ENCODE measurements around the gene SESN2. TPM values are rescaled to one million over a fixed set of nuclear protein-coding genes. Genes with fewer than 3 reads are reported as not detected.

The SESN2 gene
- total RNA-seq, 2 donors from 2014 or later, result 11.2 to 27.5 TPM

GRCh38 chr1:28313702-28314546 is 54.6 kb downstream of the SESN2 start:
- Histone ChIP-seq H3K4me1 (replicated peaks) (no peaks in the 10 kb centered on the region), H3K9me3 (no peaks in the 10 kb centered on the region), H3K4me3 (no peak overlapping the region), H3K27me3 (replicated peaks; ENCODE audit: insufficient read depth) (no peaks in the 10 kb centered on the region), H3K36me3 (no peaks in the 10 kb centered on the region), H3K27ac (no peak overlapping the region)
- intact Hi-C loops (cut with DNase I), result no loop called here
- TF ChIP-seq, protein P1, sequence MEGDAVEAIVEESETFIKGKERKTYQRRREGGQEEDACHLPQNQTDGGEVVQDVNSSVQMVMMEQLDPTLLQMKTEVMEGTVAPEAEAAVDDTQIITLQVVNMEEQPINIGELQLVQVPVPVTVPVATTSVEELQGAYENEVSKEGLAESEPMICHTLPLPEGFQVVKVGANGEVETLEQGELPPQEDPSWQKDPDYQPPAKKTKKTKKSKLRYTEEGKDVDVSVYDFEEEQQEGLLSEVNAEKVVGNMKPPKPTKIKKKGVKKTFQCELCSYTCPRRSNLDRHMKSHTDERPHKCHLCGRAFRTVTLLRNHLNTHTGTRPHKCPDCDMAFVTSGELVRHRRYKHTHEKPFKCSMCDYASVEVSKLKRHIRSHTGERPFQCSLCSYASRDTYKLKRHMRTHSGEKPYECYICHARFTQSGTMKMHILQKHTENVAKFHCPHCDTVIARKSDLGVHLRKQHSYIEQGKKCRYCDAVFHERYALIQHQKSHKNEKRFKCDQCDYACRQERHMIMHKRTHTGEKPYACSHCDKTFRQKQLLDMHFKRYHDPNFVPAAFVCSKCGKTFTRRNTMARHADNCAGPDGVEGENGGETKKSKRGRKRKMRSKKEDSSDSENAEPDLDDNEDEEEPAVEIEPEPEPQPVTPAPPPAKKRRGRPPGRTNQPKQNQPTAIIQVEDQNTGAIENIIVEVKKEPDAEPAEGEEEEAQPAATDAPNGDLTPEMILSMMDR (IDR thresholded peaks at IDR 0.05), result no peak
- TF ChIP-seq POLR2AphosphoS5 (IDR thresholded peaks at IDR 0.05), result no peak
- TF ChIP-seq POLR2A (IDR thresholded peaks at IDR 0.05), result no peak
- WGBS, result 67% methylated on average over 6 of the region's 6 CpGs
- no peak for DNase-seq (ENCODE audit: low spot score)

DNA sequence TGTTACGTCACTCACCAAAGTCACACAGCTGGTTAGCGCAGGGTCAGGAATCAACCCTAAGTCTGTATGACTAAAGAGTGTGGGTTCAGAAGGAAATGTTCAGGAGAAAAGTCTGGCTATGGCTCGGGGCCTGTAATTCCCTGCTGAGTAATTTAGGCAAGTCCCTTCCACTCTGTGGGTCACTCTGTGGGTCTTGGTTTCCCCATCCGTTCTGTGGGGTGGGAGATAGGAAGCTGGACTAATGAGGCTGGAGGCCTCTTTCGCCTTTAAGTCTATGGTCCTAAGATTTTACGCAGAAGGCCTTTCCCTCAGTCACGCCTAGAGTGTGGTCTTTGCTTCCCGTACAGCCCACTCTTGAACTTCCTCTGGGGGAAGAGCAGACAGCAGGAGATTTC is 55.2 kb downstream of the SESN2 start:
- Histone ChIP-seq H3K4me3 (no peak overlapping the region), H3K27ac (no peak overlapping the region), H3K27me3 (replicated peaks; ENCODE audit: insufficient read depth) (no peaks in the 10 kb centered on the region), H3K36me3 (no peaks in the 10 kb centered on the region), H3K9me3 (no peaks in the 10 kb centered on the region), H3K4me1 (replicated peaks) (no peaks in the 10 kb centered on the region)
- intact Hi-C loops (cut with DNase I), result no loop called here
- TF ChIP-seq, protein P1 (IDR thresholded peaks at IDR 0.05), result no peak
- no peak for TF ChIP-seq POLR2AphosphoS5 (IDR thresholded peaks at IDR 0.05)
- TF ChIP-seq POLR2A (IDR thresholded peaks at IDR 0.05), result no peak
- no peak for DNase-seq (ENCODE audit: low spot score)
- 88% methylated on average over 8 of the region's 8 CpGs for WGBS

GRCh38 chr1:28317014-28317413 is 57.7 kb downstream of the SESN2 start:
- H3K9me3 ChIP-seq, result no peaks in the 10 kb centered on the region
- H3K27ac ChIP-seq, result no peak overlapping the region
- H3K4me1 ChIP-seq (replicated peaks), result no peaks in the 10 kb centered on the region
- intact Hi-C loops (cut with DNase I), result no loop called here
- 76% methylated on average over 7 of the region's 7 CpGs for WGBS
- no peak for TF ChIP-seq POLR2AphosphoS5 (IDR thresholded peaks at IDR 0.05)
- no peak for TF ChIP-seq POLR2A (IDR thresholded peaks at IDR 0.05)
- TF ChIP-seq, protein P1 (IDR thresholded peaks at IDR 0.05), result no peak
- no peak for DNase-seq (ENCODE audit: low spot score)
- H3K27me3 ChIP-seq (replicated peaks; ENCODE audit: insufficient read depth), result no peaks in the 10 kb centered on the region
- no peaks in the 10 kb centered on the region for H3K36me3 ChIP-seq
- H3K4me3 ChIP-seq, result no peak overlapping the region

- intact Hi-C loops (cut with DNase I), result no loop called here
- H3K9me3 ChIP-seq, result no peaks in the 10 kb centered on the region
- no peaks in the 10 kb centered on the region for H3K27me3 ChIP-seq (replicated peaks; ENCODE audit: insufficient read depth)
- H3K36me3 ChIP-seq, result no peaks in the 10 kb centered on the region
- no peak for DNase-seq (ENCODE audit: low spot score)
- no peak overlapping the region for H3K4me3 ChIP-seq
- no peaks in the 10 kb centered on the region for H3K4me1 ChIP-seq (replicated peaks)
- TF ChIP-seq POLR2A (IDR thresholded peaks at IDR 0.05) (no peak), POLR2AphosphoS5 (IDR thresholded peaks at IDR 0.05) (no peak)
- TF ChIP-seq, protein P1 (IDR thresholded peaks at IDR 0.05), result no peak
- WGBS, result 47% methylated on average over 3 of the region's 3 CpGs
- no peak overlapping the region for H3K27ac ChIP-seq
These were observed 62.9 kb downstream of the SESN2 start for GRCh38 chr1:28322194-28322593.

DNA sequence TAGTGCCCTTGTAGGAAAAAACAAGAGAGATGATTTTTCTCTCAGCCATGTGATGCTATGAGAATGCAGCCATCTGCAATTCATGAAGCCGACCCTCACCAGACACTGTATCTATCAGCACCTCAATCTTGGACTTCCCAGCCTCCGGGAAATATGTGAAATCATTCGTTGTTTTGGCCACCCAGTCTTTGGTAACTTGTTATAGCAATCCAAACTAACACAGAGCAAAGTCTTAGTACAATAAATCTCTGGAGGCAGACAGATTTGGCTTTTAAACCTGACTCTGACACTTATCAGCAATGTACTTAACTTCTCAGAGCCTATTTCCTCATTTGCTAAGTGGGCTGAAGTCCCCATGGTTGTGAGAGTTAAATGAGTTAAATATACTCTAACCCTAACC is 64.4 kb downstream of the SESN2 start:
- TF ChIP-seq POLR2AphosphoS5 (IDR thresholded peaks at IDR 0.05), result no peak
- TF ChIP-seq, protein P1 (IDR thresholded peaks at IDR 0.05), result no peak
- no peak for TF ChIP-seq POLR2A (IDR thresholded peaks at IDR 0.05)
- H3K9me3 ChIP-seq, result no peaks in the 10 kb centered on the region
- H3K27ac ChIP-seq, result no peak overlapping the region
- 44% methylated on average over 3 of the region's 3 CpGs for WGBS
- no peak overlapping the region for H3K4me3 ChIP-seq
- H3K36me3 ChIP-seq, result no peaks in the 10 kb centered on the region
- DNase-seq (ENCODE audit: low spot score), result no peak
- no peaks in the 10 kb centered on the region for H3K27me3 ChIP-seq (replicated peaks; ENCODE audit: insufficient read depth)
- intact Hi-C loops (cut with DNase I), result no loop called here
- no peaks in the 10 kb centered on the region for H3K4me1 ChIP-seq (replicated peaks)

Measured in prostate gland (tissue), 2 donors.